ENCODE results near the gene CERS5. TPM values are rescaled to one million over a fixed set of nuclear protein-coding genes. Genes with fewer than 3 reads are reported as not detected.

Gene CERS5
- polyA plus RNA-seq, 1 of the 3 experiments (the other 2 are of a cell fraction) = 56.9 TPM

- TF ChIP-seq PBX3 (IDR thresholded peaks at IDR 0.05) = no peak
- no peak for TF ChIP-seq CHD2 (IDR thresholded peaks at IDR 0.05; ENCODE audit: low read length, partially characterized antibody)
- TF ChIP-seq USF2 (IDR thresholded peaks at IDR 0.05; ENCODE audit: borderline replicate concordance, low read depth, low read length) = no peak
- TF ChIP-seq GATA2 (CRISPR knock-in tag; IDR thresholded peaks at IDR 0.05) = no peak
- no peak for TF ChIP-seq JUND (IDR thresholded peaks at IDR 0.05)
- TF ChIP-seq MXI1 (IDR thresholded peaks at IDR 0.05; ENCODE audit: low read depth, low read length) = no peak
Observed at GRCh38 chr12:50123203-50123602, 44.0 kb downstream of the CERS5 start (continued).

- Histone ChIP-seq H3K4me2 (no peak overlapping the region), H3K9me3 (no peaks in the 10 kb centered on the region), H3K4me3 (ENCODE audit: low read depth in 2 of 2, low read length in 1 of 2) (no peak overlapping the region), H4K20me1 (ENCODE audit: insufficient read depth) (no peaks in the 10 kb centered on the region), H3K9me2 (no peaks in the 10 kb centered on the region), H3K9ac (no peak overlapping the region), H3K79me2 (ENCODE audit: insufficient read depth) (peaks cover 42% of the 10 kb centered on the region), H3F3A (replicated peaks; ENCODE audit: insufficient read depth) (peaks cover 7% of the 10 kb centered on the region), H2AFZ (ENCODE audit: low read depth) (no peak overlapping the region), H3K27ac (ENCODE audit: low read depth in 2 of 2, low read length in 1 of 2) (no peak overlapping the region), H3K36me3 (replicated peaks in 1 of 2; ENCODE audit: control insufficient read depth in 1 of 2, insufficient read depth in 2 of 2, low read length in 1 of 2) (peaks cover 15 to 21% of the 10 kb centered on the region in 2 experiments), H3K4me1 (ENCODE audit: control insufficient read depth in 1 of 2, insufficient read depth in 2 of 2, low read depth in 1 of 2, low read length in 1 of 2) (no peaks in the 10 kb centered on the region), H3K27me3 (ENCODE audit: insufficient read depth) (no peaks in the 10 kb centered on the region)
- TF ChIP-seq USF2 (IDR thresholded peaks at IDR 0.05; ENCODE audit: borderline replicate concordance, low read depth, low read length) (no peak), SIN3A (IDR thresholded peaks at IDR 0.05; ENCODE audit: borderline replicate concordance, low read depth, low read length) (no peak), EP300 (IDR thresholded peaks at IDR 0.05; ENCODE audit: borderline replicate concordance in 1 of 2, low read depth in 1 of 2, low read length in 1 of 2) (no peak), RAD21 (IDR thresholded peaks at IDR 0.05; ENCODE audit: low read length) (no peak), EZH2phosphoT487 (IDR thresholded peaks at IDR 0.05; ENCODE audit: borderline replicate concordance, low read depth) (no peak), NRF1 (IDR thresholded peaks at IDR 0.05; ENCODE audit: low read depth, low read length) (no peak), FOXJ3 (CRISPR knock-in tag; IDR thresholded peaks at IDR 0.05) (no peak), YY1 (IDR thresholded peaks at IDR 0.05; ENCODE audit: low read depth) (no peak)
- CTCF ChIA-PET = interaction anchor here (0.9 to 10.9 kb wide), 3 partner anchors 10 to 54 kb away, joined by 4 to 84 read pairs (median 6); partner anchors contain the start of gene COX14
- WGBS (ENCODE audit: low lambda C conversion rate) = 97% methylated on average over 5 of the region's 5 CpGs
- POLR2A ChIA-PET = no interaction called here
- DNase-seq = no peak
Observed at GRCh38 chr12:50121641-50122040, 45.5 kb downstream of the CERS5 start.
